GM12872 (cell line): ENCODE measurements around the gene MFSD12.

Source experiments
- CTCF ChIP-seq: IDR thresholded peaks from 3 replicates; pipeline ENCODE4 v1.5.1; 2011; ENCODE audit warnings: low read depth, mild to moderate bottlenecking, low read length, moderate library complexity; ENCODE audit not compliant: insufficient read depth

The MFSD12 gene

GRCh38 chr19:3538965-3539755 is 18.2 kb downstream of the MFSD12 start, which contains the start of gene TEKTIP1:
Gene TEKTIP1, plus strand, starts transcription at chr19:3539174. Its CDS starts 4 bp downstream, at chr19:3539178.
- no peak for TF ChIP-seq CTCF

- TF ChIP-seq CTCF = no peak
These were observed 19.0 kb downstream of the MFSD12 start for GRCh38 chr19:3538258-3538929.

GRCh38 chr19:3537438-3538240 is 19.7 kb downstream of the MFSD12 start:
- no peak for TF ChIP-seq CTCF

- no peak for TF ChIP-seq CTCF
These were observed 20.3 kb downstream of the MFSD12 start for GRCh38 chr19:3537101-3537437.

- no peak for TF ChIP-seq CTCF
These were observed 20.8 kb downstream of the MFSD12 start for GRCh38 chr19:3536429-3537100.

GRCh38 chr19:3535981-3536380 is 21.4 kb downstream of the MFSD12 start:
- TF ChIP-seq CTCF = no peak

- TF ChIP-seq CTCF = no peak
These were observed 21.8 kb downstream of the MFSD12 start for GRCh38 chr19:3535563-3535965.
